ENCODE results near the gene OR5M11. TPM values are rescaled to one million over a fixed set of nuclear protein-coding genes. Genes with fewer than 3 reads are reported as not detected.

The OR5M11 gene
- total and polyA plus RNA-seq, 2 donors (not counting 3 experiments of a cell fraction or from before 2014, with no cell fraction given), result not detected

- no peaks in the 10 kb centered on the region for H3K79me2 ChIP-seq (ENCODE audit: control insufficient read depth, insufficient read depth, low read length)
- intact Hi-C loops (cut with micrococcal nuclease), result no loop called here
- H3K9me3 ChIP-seq (replicated peaks; ENCODE audit: control insufficient read depth, insufficient read depth, low read length), result peaks cover 2% of the 10 kb centered on the region
- no peak for FAIRE-seq
- H3K4me2 ChIP-seq (ENCODE audit: insufficient read depth, low read length), result no peak overlapping the region
- DNase-seq (ENCODE audit: low read depth, low spot score), result no peak
- H3K9ac ChIP-seq (replicated peaks; ENCODE audit: extremely low read depth, insufficient read depth, low read length), result no peak overlapping the region
- H3K27me3 ChIP-seq (ENCODE audit: control insufficient read depth in 2 of 2, insufficient read depth in 2 of 2, low read length in 2 of 2), result no peaks in the 10 kb centered on the region
- H3K4me3 ChIP-seq (replicated peaks in 1 of 3; ENCODE audit: insufficient read depth in 1 of 3, low read depth in 1 of 3, low read length in 3 of 3), result no peak overlapping the region
- H2AFZ ChIP-seq (ENCODE audit: low read depth, low read length), result no peak overlapping the region
- TF ChIP-seq EZH2 (IDR thresholded peaks at IDR 0.05; ENCODE audit: borderline replicate concordance, low read depth, low read length, severe bottlenecking) (no peak), FOS (IDR thresholded peaks at IDR 0.05; ENCODE audit: borderline replicate concordance, insufficient read depth, low read length) (no peak), JUN (IDR thresholded peaks at IDR 0.05; ENCODE audit: borderline replicate concordance, insufficient read depth, insufficient read length, low read depth) (no peak), GATA2 (IDR thresholded peaks at IDR 0.05; ENCODE audit: insufficient read depth, insufficient read length, low read depth, low read length) (no peak), POLR2AphosphoS5 (IDR thresholded peaks at IDR 0.05; ENCODE audit: insufficient read depth, low read depth, low read length) (no peak), POLR2A (IDR thresholded peaks at IDR 0.05; ENCODE audit: low read depth, low read length) (no peak), CTCF (IDR thresholded peaks at IDR 0.05; ENCODE audit: extremely low read depth in 1 of 2, insufficient read depth in 1 of 2, low read depth in 1 of 2, low read length in 2 of 2) (no peak), MAX (IDR thresholded peaks at IDR 0.05; ENCODE audit: insufficient read depth, insufficient read length) (no peak), MYC (IDR thresholded peaks at IDR 0.05; ENCODE audit: low read depth, low read length) (no peak)
- H4K20me1 ChIP-seq (replicated peaks; ENCODE audit: control insufficient read depth, extremely low read depth, insufficient read depth, low read length), result no peaks in the 10 kb centered on the region
- H3K27ac ChIP-seq (ENCODE audit: insufficient read depth, low read depth, low read length), result no peak overlapping the region
- no peaks in the 10 kb centered on the region for H3K9me1 ChIP-seq (replicated peaks; ENCODE audit: control insufficient read depth, extremely low read depth, insufficient read depth, low read length)
- ChIA-PET CTCF (no interaction called here), POLR2A (no interaction called here)
- dilution Hi-C loops (cut with MboI; ENCODE audit: extremely low pct_ligation_motif_present, low sequenced_read_pairs), result no loop called here
- H3K4me1 ChIP-seq (ENCODE audit: control insufficient read depth, extremely low read depth, insufficient read depth, low read length), result no peaks in the 10 kb centered on the region
- BruUV-seq (replicated peaks), result no TSS peak
- H3K36me3 ChIP-seq (ENCODE audit: control insufficient read depth in 2 of 2, extremely low read depth in 1 of 2, insufficient read depth in 2 of 2, low read length in 2 of 2), result no peaks in the 10 kb centered on the region
Observed at GRCh38 chr11:56545531-56545930, 2.5 kb upstream of the OR5M11 start.

Data from endothelial cell of umbilical vein (primary cell).